ENCODE measurements around the gene VANGL2. TPM values are rescaled to one million over a fixed set of nuclear protein-coding genes. Genes with fewer than 3 reads are reported as not detected.

VANGL2 gene
- polyA plus RNA-seq, 3 donors, result 33.2 to 39.2 (median 38.4) TPM

- no peak for DNase-seq
Measured at GRCh38 chr1:160454371-160455152, 54.2 kb downstream of the VANGL2 start.

- no peak for DNase-seq
Measured at GRCh38 chr1:160455153-160455517, 54.8 kb downstream of the VANGL2 start.

GRCh38 chr1:160459056-160459455 lies 58.7 kb downstream of the VANGL2 start:
- DNase-seq, result no peak

GRCh38 chr1:160459687-160460086 lies 59.3 kb downstream of the VANGL2 start:
- no peak for DNase-seq

DNA sequence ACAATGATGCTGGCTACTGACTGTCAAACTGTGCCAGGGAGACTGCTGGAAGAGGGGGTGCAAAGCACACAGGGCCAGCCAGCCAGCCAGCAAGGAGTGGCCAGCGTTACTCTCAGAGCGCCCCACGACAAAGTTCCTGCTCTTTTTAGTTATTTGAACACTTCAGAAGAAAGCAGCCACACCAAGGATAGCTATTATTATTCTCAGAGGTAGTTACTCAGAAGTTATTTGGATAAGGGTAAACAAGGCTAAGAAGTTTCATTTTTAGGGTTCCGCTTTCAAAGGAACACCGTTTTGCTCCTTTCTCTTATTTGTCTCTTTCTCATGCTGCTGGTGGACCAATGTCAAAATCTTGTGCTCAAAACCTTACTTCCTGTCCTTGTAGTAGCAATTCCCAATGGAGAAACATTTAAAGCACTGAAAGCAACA lies 59.9 kb downstream of the VANGL2 start:
- no peak for DNase-seq

DNA sequence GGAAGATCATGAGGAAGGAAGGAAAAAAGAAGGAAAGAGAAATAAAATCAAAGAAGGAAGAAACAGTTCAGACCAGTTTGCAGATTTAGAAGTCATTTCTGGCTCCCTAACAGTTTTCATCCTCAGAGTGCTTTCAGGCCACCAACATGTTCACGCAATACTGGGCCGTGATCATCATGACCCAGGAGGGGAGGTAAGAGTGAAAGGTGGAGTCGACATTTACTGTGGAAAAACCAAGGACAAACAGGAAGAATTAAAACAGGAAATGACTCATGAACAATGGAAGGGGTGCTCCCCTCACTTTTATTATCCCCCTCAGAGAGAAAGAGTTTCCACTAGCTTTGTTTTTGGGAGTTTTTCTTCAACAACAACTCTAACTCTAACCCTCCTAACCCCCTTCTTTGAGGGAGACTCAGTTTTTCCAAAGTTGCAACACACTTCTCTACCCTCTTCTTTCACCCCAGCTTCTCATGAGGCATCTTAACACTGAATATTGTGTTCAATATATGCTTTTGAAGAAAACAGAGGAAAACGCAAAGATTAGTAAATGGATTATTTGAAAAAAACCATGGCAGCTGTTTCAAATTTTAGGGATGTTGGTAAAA lies 60.4 kb downstream of the VANGL2 start:
- DNase-seq, result no peak

DNA sequence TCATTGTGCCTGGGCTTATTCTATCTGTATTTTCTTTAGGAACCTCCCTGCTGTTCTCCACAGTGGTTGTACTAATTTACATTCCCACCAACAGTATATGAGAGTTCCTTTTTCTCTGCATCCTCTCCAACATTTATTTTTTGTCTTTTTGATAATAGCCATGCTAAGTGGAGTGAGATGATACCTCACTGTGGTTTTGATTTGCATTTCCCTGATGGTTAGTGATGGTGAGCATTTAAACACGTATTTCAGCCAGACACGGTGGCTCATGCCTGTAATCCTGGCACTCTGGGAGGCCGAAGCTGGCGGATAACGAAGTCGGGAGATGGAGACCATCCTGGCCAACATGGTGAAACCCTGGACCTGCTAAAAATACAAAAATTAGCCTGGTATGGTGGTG lies 64.8 kb downstream of the VANGL2 start:
- no peak for DNase-seq

DNA sequence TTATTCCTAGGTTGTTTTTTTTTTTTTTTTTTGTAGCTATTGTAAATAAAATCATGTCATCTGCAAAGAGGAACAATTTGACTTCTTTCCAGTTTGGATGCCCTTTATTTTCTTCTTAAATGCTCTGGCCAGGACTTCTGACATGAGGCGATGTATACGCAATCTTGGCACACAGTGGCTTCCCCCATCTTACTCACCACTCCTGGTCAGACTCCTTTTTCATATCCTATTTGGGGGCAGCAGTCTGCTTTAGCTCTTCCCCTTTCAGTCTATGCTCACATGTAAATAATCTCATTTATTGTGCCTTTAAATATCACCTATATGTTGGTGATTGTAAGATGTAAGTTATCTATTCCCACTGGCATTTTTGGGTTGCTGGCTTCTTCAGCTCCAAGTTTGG lies 66.6 kb downstream of the VANGL2 start:
- DNase-seq, result no peak

GRCh38 chr1:160467576-160467975 lies 67.2 kb downstream of the VANGL2 start:
- no peak for DNase-seq

DNA sequence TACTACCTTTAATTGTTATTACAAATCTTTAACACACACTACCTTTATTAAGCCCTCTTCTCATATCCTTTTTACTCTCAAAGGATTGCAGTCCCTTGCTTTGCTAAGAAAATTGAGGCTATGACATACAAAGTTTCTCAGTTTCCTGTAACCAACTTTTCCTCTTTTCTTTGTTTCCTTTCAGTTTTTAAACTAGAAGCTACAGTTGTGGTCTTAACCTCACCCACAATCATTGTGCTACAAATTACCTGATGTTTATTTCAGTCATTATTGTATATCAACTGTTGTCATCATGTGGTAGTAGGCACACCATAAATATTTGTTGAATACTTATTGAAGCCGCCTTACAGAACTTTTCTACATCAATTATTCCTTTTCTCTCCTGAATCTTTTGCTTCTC lies 70.9 kb downstream of the VANGL2 start:
- no peak for DNase-seq

- no peak for DNase-seq
Measured at GRCh38 chr1:160472112-160472511, 71.7 kb downstream of the VANGL2 start.

DNA sequence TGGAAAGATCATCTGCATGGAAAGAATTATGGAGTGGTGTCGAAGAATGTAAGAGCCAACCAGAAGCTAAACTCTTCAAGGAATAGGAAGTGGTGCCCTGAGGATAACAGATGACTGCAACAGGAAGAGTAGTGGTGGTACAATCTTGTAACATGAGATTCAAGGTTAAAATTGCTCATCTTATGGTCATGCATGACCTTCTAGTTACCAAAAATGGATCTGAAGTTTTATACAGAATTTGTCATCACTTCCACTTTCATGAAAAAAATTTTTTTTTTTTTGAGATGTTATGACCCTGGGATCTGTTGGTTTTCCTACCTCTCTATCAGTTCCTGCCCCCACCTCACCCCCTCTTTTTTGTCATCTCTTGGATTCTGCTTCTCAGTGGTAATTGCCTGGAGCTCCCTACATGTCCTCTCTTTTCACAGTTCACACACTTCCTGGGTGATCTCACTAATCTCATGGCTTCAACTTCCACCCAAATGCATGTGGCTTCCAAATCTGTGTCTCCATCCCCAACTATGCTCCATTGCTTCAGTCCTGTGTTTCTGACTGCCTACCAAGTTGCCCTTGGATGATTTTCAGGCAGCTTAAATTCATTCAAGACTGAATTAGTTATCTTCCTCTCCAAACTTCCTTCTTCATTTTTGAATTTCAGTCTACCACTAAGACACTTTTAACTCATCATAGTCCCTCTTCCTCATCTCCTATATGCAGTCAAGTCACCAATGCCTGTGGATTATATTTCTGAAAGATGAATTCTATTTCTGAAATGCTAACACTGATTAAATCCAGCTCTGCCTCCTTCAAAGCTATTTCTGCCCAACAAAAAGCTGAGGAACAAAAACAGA lies 74.3 kb downstream of the VANGL2 start:
- no peak for DNase-seq

Other genes with a start within 250 kb of the VANGL2 start
- under 1 TPM; 0.26 to 0.80 (median 0.30) TPM for gene ATP1A4, start 249.0 kb upstream of the VANGL2 start, polyA plus RNA-seq (ENCODE audit: insufficient read length in 3 of 3)
- gene CASQ1, start 210.0 kb upstream of the VANGL2 start, polyA plus RNA-seq (ENCODE audit: insufficient read length in 3 of 3), result under 1 TPM; 0.30 to 0.99 (median 0.81) TPM
- gene PEA15, start 195.2 kb upstream of the VANGL2 start, polyA plus RNA-seq (ENCODE audit: insufficient read length in 3 of 3), result 100 to 1,000 TPM in 2 of 3 donors, 10 to 100 TPM in 1; 96.6 to 114 (median 107) TPM
- 100 to 1,000 TPM; 194 to 279 (median 264) TPM for gene DCAF8, start 138.0 kb upstream of the VANGL2 start, polyA plus RNA-seq (ENCODE audit: insufficient read length in 3 of 3)
- 10 to 100 TPM; 82.3 to 86.5 (median 85.6) TPM for gene PEX19, start 115.4 kb upstream of the VANGL2 start, polyA plus RNA-seq (ENCODE audit: insufficient read length in 3 of 3)
- 100 to 1,000 TPM; 146 to 186 (median 160) TPM for gene COPA, start 57.3 kb upstream of the VANGL2 start, polyA plus RNA-seq (ENCODE audit: insufficient read length in 3 of 3)
- 100 to 1,000 TPM; 162 to 167 (median 167) TPM for gene NCSTN, start 57.2 kb upstream of the VANGL2 start, polyA plus RNA-seq (ENCODE audit: insufficient read length in 3 of 3)
- gene NHLH1, start 33.5 kb upstream of the VANGL2 start, polyA plus RNA-seq (ENCODE audit: insufficient read length in 3 of 3), result under 1 TPM; 0.10 to 0.26 (median 0.18) TPM
- under 1 TPM; 0.09 to 0.30 (median 0.17) TPM for gene SLAMF6, start 122.7 kb downstream of the VANGL2 start, polyA plus RNA-seq (ENCODE audit: insufficient read length in 3 of 3)
- gene CD84, start 178.9 kb downstream of the VANGL2 start, polyA plus RNA-seq (ENCODE audit: insufficient read length in 3 of 3), result 1 to 10 TPM in 2 of 3 donors, under 1 TPM in 1; 0.98 to 1.1 (median 1.0) TPM
- gene SLAMF1, start 246.5 kb downstream of the VANGL2 start, polyA plus RNA-seq (ENCODE audit: insufficient read length in 3 of 3), result under 1 TPM in 2 of 3 donors, not detected in 1; 0.13 TPM

All from renal pelvis (tissue), 4 donors.